Measurements from ENCODE around the gene NGB.

The NGB gene

DNA sequence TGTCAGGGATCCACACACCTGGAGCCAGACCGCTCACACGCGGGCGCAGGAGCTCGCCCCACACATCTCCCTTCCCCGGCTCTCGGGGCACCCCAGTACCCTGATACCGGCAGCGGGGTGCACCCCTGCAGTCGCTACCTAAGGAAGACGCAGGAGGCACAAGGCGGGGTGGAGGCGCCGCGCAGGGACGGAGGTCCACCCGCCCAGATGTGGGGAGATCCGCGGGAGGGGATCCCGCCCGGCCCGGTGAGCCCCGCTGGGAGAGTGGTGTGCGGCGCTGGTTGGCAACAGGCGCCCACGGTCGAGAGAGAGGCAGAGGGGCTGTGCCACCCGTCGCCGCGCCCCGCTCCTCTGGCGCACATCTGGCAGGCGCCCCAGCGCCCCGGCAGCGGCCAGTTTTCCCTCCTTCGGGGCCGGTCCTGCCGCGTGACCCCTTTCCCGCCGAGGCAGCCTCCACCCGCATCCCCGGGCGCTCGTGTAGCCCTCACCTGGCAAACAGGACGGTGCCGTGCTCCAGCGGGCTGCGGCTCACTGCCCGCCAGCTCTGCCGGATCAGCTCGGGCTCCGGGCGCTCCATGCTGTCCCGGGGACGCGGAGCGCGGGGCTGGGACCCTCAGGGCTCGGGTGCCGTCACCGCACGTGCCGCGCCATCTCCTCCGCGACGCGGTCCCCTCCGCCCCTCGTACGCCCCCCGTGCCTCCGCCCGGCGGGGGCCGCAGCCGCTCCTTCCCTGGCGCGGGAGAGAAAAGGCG lies 469 bp downstream of the NGB start:
- H3K9me3 ChIP-seq (ENCODE audit: control insufficient read depth, insufficient read depth, low read length), result no peaks in the 10 kb centered on the region
- H3K27me3 ChIP-seq (ENCODE audit: control insufficient read depth, low read length), result no peaks in the 10 kb centered on the region
- TF ChIP-seq, protein P1, sequence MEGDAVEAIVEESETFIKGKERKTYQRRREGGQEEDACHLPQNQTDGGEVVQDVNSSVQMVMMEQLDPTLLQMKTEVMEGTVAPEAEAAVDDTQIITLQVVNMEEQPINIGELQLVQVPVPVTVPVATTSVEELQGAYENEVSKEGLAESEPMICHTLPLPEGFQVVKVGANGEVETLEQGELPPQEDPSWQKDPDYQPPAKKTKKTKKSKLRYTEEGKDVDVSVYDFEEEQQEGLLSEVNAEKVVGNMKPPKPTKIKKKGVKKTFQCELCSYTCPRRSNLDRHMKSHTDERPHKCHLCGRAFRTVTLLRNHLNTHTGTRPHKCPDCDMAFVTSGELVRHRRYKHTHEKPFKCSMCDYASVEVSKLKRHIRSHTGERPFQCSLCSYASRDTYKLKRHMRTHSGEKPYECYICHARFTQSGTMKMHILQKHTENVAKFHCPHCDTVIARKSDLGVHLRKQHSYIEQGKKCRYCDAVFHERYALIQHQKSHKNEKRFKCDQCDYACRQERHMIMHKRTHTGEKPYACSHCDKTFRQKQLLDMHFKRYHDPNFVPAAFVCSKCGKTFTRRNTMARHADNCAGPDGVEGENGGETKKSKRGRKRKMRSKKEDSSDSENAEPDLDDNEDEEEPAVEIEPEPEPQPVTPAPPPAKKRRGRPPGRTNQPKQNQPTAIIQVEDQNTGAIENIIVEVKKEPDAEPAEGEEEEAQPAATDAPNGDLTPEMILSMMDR (IDR thresholded peaks at IDR 0.05; ENCODE audit: low read depth, low read length, poor library complexity, severe bottlenecking), result no peak
- no peak for TF ChIP-seq EZH2phosphoT487 (IDR thresholded peaks at IDR 0.05; ENCODE audit: borderline replicate concordance, low read length)
- H3F3A ChIP-seq (ENCODE audit: control insufficient read depth, insufficient read depth), result no peaks in the 10 kb centered on the region
- H3K27ac ChIP-seq (ENCODE audit: low read depth, low read length), result no peak overlapping the region
- peaks cover 21% of the 10 kb centered on the region for H3K4me1 ChIP-seq (ENCODE audit: control insufficient read depth, low read length)
- no peaks in the 10 kb centered on the region for H3K79me2 ChIP-seq (ENCODE audit: control insufficient read depth, low read length)
- H3K4me2 ChIP-seq (ENCODE audit: low read length), result no peak overlapping the region
- no peaks in the 10 kb centered on the region for H3K9me2 ChIP-seq (replicated peaks; ENCODE audit: control insufficient read depth, low read length)
- H4K20me1 ChIP-seq (ENCODE audit: control insufficient read depth, insufficient read depth, low read depth, low read length), result no peaks in the 10 kb centered on the region
- no peak overlapping the region for H3K4me3 ChIP-seq (ENCODE audit: low read length)
- H3K36me3 ChIP-seq (ENCODE audit: control insufficient read depth, low read length), result no peaks in the 10 kb centered on the region

DNA sequence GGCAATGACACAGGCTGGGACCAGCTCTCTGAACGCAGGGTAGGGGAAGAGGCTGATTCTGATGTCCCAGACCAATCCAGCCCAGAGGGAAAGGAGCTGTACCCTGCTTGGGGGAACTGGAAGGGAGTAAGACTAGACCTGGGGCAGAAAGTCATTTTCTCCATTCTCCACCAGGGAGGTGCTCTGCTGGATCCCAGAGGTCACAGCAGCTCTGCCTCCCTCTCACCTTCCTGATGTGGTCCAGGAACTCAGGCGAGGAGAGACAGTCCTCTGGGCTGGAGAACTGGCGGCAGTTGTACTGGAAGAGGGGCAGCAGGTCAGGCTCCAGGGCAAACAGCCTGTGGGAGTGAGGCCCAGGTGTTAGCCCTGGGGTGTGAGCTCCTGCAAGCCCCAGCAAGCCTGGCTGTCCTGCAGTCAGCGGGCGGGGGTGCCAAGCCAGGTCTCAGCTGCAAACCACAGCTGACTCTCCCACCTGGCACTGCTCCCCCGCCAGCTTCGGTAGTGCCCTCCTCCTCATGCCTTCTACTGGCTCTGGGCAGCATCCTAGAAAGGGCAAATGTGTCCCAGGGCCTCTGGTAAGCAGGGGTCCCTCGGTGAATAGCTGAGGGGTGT lies 1.9 kb downstream of the NGB start:
- Histone ChIP-seq H3K4me3 (ENCODE audit: low read length) (no peak overlapping the region), H3K79me2 (ENCODE audit: control insufficient read depth, low read length) (no peaks in the 10 kb centered on the region), H3K36me3 (ENCODE audit: control insufficient read depth, low read length) (no peaks in the 10 kb centered on the region), H3K27me3 (ENCODE audit: control insufficient read depth, low read length) (no peaks in the 10 kb centered on the region), H3K9me2 (replicated peaks; ENCODE audit: control insufficient read depth, low read length) (no peaks in the 10 kb centered on the region), H3K9me3 (ENCODE audit: control insufficient read depth, insufficient read depth, low read length) (no peaks in the 10 kb centered on the region), H3K27ac (ENCODE audit: low read depth, low read length) (no peak overlapping the region), H3K4me1 (ENCODE audit: control insufficient read depth, low read length) (peaks cover 29% of the 10 kb centered on the region), H4K20me1 (ENCODE audit: control insufficient read depth, insufficient read depth, low read depth, low read length) (no peaks in the 10 kb centered on the region), H3K4me2 (ENCODE audit: low read length) (no peak overlapping the region), H3F3A (ENCODE audit: control insufficient read depth, insufficient read depth) (no peaks in the 10 kb centered on the region)
- TF ChIP-seq, protein P1 (IDR thresholded peaks at IDR 0.05; ENCODE audit: low read depth, low read length, poor library complexity, severe bottlenecking), result no peak
- no peak for TF ChIP-seq EZH2phosphoT487 (IDR thresholded peaks at IDR 0.05; ENCODE audit: borderline replicate concordance, low read length)

DNA sequence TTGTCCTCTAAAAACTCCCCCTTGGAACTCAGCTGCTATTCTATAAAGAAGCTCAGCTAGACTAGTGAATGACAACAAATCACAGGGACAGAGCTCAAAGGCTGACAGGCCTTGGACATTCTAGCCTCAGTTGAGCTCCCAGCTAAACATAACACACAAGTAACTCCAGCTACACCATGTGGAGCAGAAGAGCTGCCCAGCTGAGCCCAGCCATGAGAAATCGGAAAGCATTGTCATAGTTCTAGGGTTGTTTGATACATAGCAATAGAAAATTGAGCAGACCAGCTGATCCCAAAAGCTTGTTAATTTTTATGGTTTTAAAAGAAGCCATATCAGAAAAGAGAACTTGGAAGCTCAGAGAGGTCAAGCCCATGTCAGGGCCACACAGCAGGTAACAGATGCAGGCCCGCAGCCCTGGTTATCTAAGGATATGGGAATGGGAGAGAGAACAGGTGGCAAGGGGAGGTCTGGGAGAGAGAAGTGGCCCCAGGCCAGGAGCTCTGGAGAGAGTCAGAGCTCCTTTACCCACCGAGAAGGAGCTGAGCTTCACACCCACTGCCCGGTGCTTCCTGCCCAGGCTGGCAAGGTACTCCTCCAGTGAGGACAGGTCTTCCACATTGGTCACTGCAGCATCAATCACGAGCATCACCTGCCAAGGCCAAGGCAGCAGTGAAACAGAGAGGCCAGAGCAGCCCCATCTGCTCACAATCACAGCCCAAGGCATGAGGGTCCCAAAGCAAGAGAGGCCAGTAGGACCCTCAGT lies 2.9 kb downstream of the NGB start:
- no peak overlapping the region for H3K4me2 ChIP-seq (ENCODE audit: low read length)
- TF ChIP-seq, protein P1 (IDR thresholded peaks at IDR 0.05; ENCODE audit: low read depth, low read length, poor library complexity, severe bottlenecking), result no peak
- no peak for TF ChIP-seq EZH2phosphoT487 (IDR thresholded peaks at IDR 0.05; ENCODE audit: borderline replicate concordance, low read length)
- H3K9me2 ChIP-seq (replicated peaks; ENCODE audit: control insufficient read depth, low read length), result no peaks in the 10 kb centered on the region
- H3K36me3 ChIP-seq (ENCODE audit: control insufficient read depth, low read length), result no peaks in the 10 kb centered on the region
- H3K27ac ChIP-seq (ENCODE audit: low read depth, low read length), result no peak overlapping the region
- H3K79me2 ChIP-seq (ENCODE audit: control insufficient read depth, low read length), result no peaks in the 10 kb centered on the region
- H3K4me3 ChIP-seq (ENCODE audit: low read length), result no peak overlapping the region
- no peaks in the 10 kb centered on the region for H3K27me3 ChIP-seq (ENCODE audit: control insufficient read depth, low read length)
- no peaks in the 10 kb centered on the region for H3K9me3 ChIP-seq (ENCODE audit: control insufficient read depth, insufficient read depth, low read length)
- no peaks in the 10 kb centered on the region for H3F3A ChIP-seq (ENCODE audit: control insufficient read depth, insufficient read depth)
- peaks cover 20% of the 10 kb centered on the region for H3K4me1 ChIP-seq (ENCODE audit: control insufficient read depth, low read length)
- H4K20me1 ChIP-seq (ENCODE audit: control insufficient read depth, insufficient read depth, low read depth, low read length), result no peaks in the 10 kb centered on the region
